IPS DF 6.9 (cell line): ENCODE results near the gene CBFA2T2.
"Not testable (repeated sequence)": the region's sequence is repeated elsewhere in the genome, so short reads cannot be mapped to it uniquely, and the experiment has no call there.

Experiments
- DNase-seq: peaks from one replicate; pipeline ENCODE4 v3.0.0-alpha.2; 2013; ENCODE audit warnings: low read depth, low spot score
- H3K27ac ChIP-seq: one replicate; pipeline ENCODE4 v1.5.1; 2013; ENCODE audit warnings: low read length, control low read depth
- H3K27me3 ChIP-seq: 2 replicates; pipeline ENCODE4 v1.6.1; 2013; ENCODE audit warnings: mild to moderate bottlenecking, low read length; ENCODE audit not compliant: control insufficient read depth, insufficient read depth
- H3K36me3 ChIP-seq: 2 replicates; pipeline ENCODE4 v1.6.1; 2013; ENCODE audit warnings: low read length; ENCODE audit not compliant: control insufficient read depth, insufficient read depth
- H3K4me1 ChIP-seq: 2 replicates; pipeline ENCODE4 v1.6.1; 2013; ENCODE audit warnings: low read length; ENCODE audit not compliant: control insufficient read depth, insufficient read depth
- H3K4me3 ChIP-seq: 2 replicates; pipeline ENCODE4 v1.5.1; 2013; ENCODE audit warnings: mild to moderate bottlenecking, low read length
- H3K9me3 ChIP-seq: 2 replicates; pipeline ENCODE4 v1.6.1; 2013; ENCODE audit warnings: low read length, inconsistent platforms; ENCODE audit not compliant: control insufficient read depth, insufficient read depth
- WGBS: extraction: QIAGEN DNeasy Blood & Tissue Kit; methylation state at CpG from one replicate; pipeline ENCODE4 v1.1.7; 2013; ENCODE audit warnings: mixed read lengths, missing lambda C conversion rate; ENCODE audit not compliant: insufficient read length, insufficient coverage; 5-methylcytosine and 5-hydroxymethylcytosine counted together

The CBFA2T2 gene

GRCh38 chr20:33621717-33622400 is 132.0 kb downstream of the CBFA2T2 start:
- WGBS = no CpG with 5 or more reads among the region's 4 CpGs
- no peaks in the 10 kb centered on the region; the same call in 1 of the 2 replicates for H3K36me3 ChIP-seq

GRCh38 chr20:33622705-33623365 is 132.9 kb downstream of the CBFA2T2 start:
- H3K4me3 ChIP-seq = no peak overlapping the region
- DNase-seq = no peak
- WGBS = no CpG with 5 or more reads among the region's 10 CpGs

More at GRCh38 chr20:33621717-33622400, 132.0 kb downstream of the CBFA2T2 start:
- DNase-seq = no peak
- no peaks in the 10 kb centered on the region for H3K27me3 ChIP-seq
- H3K4me1 ChIP-seq = no peaks in the 10 kb centered on the region
- no peak overlapping the region for H3K4me3 ChIP-seq
- H3K9me3 ChIP-seq = no peaks in the 10 kb centered on the region; the same call in 1 of the 2 replicates
- H3K27ac ChIP-seq = no peak overlapping the region

GRCh38 chr20:33624399-33624798 is 134.5 kb downstream of the CBFA2T2 start:
- no peak for DNase-seq
- no CpG with 5 or more reads among the region's 3 CpGs for WGBS
- H3K36me3 ChIP-seq = no peaks in the 10 kb centered on the region; the same call in 1 of the 2 replicates

More at GRCh38 chr20:33622705-33623365, 132.9 kb downstream of the CBFA2T2 start:
- H3K4me1 ChIP-seq = no peaks in the 10 kb centered on the region
- no peak overlapping the region for H3K27ac ChIP-seq
- H3K27me3 ChIP-seq = no peaks in the 10 kb centered on the region
- no peaks in the 10 kb centered on the region; the same call in 1 of the 2 replicates for H3K36me3 ChIP-seq
- no peaks in the 10 kb centered on the region; the same call in 1 of the 2 replicates for H3K9me3 ChIP-seq

GRCh38 chr20:33626190-33626589 is 136.3 kb downstream of the CBFA2T2 start:
- H3K4me1 ChIP-seq = no peaks in the 10 kb centered on the region

More at GRCh38 chr20:33624399-33624798, 134.5 kb downstream of the CBFA2T2 start:
- Histone ChIP-seq H3K4me1 (no peaks in the 10 kb centered on the region), H3K9me3 (no peaks in the 10 kb centered on the region; the same call in 1 of the 2 replicates), H3K27ac (no peak overlapping the region), H3K27me3 (no peaks in the 10 kb centered on the region), H3K4me3 (no peak overlapping the region)

GRCh38 chr20:33627577-33628216 is 137.8 kb downstream of the CBFA2T2 start:
- Histone ChIP-seq H3K4me3 (no peak overlapping the region), H3K4me1 (no peaks in the 10 kb centered on the region), H3K36me3 (peaks cover 4% of the 10 kb centered on the region; the same call in 1 of the 2 replicates), H3K27me3 (no peaks in the 10 kb centered on the region), H3K9me3 (no peaks in the 10 kb centered on the region), H3K27ac (no peak overlapping the region)
- DNase-seq = no peak
- WGBS = 100% methylated on average over 2 of the region's 4 CpGs

More at GRCh38 chr20:33626190-33626589, 136.3 kb downstream of the CBFA2T2 start:
- H3K36me3 ChIP-seq = peaks cover 4% of the 10 kb centered on the region; the same call in 1 of the 2 replicates
- WGBS = no CpG with 5 or more reads among the region's 4 CpGs
- DNase-seq = no peak
- H3K27me3 ChIP-seq = no peaks in the 10 kb centered on the region
- H3K4me3 ChIP-seq = no peak overlapping the region
- H3K9me3 ChIP-seq = no peaks in the 10 kb centered on the region
- no peak overlapping the region for H3K27ac ChIP-seq

- DNase-seq = no peak
- no peaks in the 10 kb centered on the region for H3K27me3 ChIP-seq
- H3K4me3 ChIP-seq = no peak overlapping the region
- H3K9me3 ChIP-seq = no peaks in the 10 kb centered on the region
- no peak overlapping the region for H3K27ac ChIP-seq
- no peaks in the 10 kb centered on the region for H3K4me1 ChIP-seq
- no CpG with 5 or more reads among the region's 10 CpGs for WGBS
- H3K36me3 ChIP-seq = peaks cover 4% of the 10 kb centered on the region; the same call in 1 of the 2 replicates
Observed at GRCh38 chr20:33629533-33629932, 139.6 kb downstream of the CBFA2T2 start.

GRCh38 chr20:33629979-33630378 is 140.1 kb downstream of the CBFA2T2 start:
- no peak for DNase-seq
- peaks cover 4% of the 10 kb centered on the region; the same call in 1 of the 2 replicates for H3K36me3 ChIP-seq
- WGBS = no CpG with 5 or more reads among the region's 5 CpGs

GRCh38 chr20:33630507-33630906 is 140.6 kb downstream of the CBFA2T2 start:
- Histone ChIP-seq H3K36me3 (peaks cover 4% of the 10 kb centered on the region; the same call in 1 of the 2 replicates), H3K9me3 (no peaks in the 10 kb centered on the region), H3K27ac (no peak overlapping the region), H3K27me3 (no peaks in the 10 kb centered on the region), H3K4me3 (no peak overlapping the region), H3K4me1 (no peaks in the 10 kb centered on the region)
- no peak for DNase-seq
- no CpG with 5 or more reads among the region's 4 CpGs for WGBS

More at GRCh38 chr20:33629979-33630378, 140.1 kb downstream of the CBFA2T2 start:
- Histone ChIP-seq H3K27ac (no peak overlapping the region), H3K27me3 (no peaks in the 10 kb centered on the region), H3K9me3 (no peaks in the 10 kb centered on the region), H3K4me1 (no peaks in the 10 kb centered on the region), H3K4me3 (no peak overlapping the region)

- H3K27me3 ChIP-seq = not testable (repeated sequence)
Observed at GRCh38 chr20:33631910-33632309, 142.0 kb downstream of the CBFA2T2 start.

GRCh38 chr20:33635341-33635740 is 145.4 kb downstream of the CBFA2T2 start:
- no CpG with 5 or more reads among the region's 3 CpGs for WGBS
- Histone ChIP-seq H3K27me3 (no peaks in the 10 kb centered on the region), H3K27ac (no peak overlapping the region), H3K36me3 (peaks cover 3% of the 10 kb centered on the region; the same call in 1 of the 2 replicates), H3K4me1 (no peaks in the 10 kb centered on the region), H3K4me3 (no peak overlapping the region), H3K9me3 (no peaks in the 10 kb centered on the region)
- DNase-seq = no peak

More at GRCh38 chr20:33631910-33632309, 142.0 kb downstream of the CBFA2T2 start:
- H3K4me3 ChIP-seq, H3K36me3 ChIP-seq, H3K4me1 ChIP-seq, H3K9me3 ChIP-seq, DNase-seq, H3K27ac ChIP-seq: not testable (repeated sequence)
- whole genome bisulfite sequencing = no CpG with 5 or more reads among the region's 4 CpGs
